HG02571 (cell line): ENCODE measurements around the gene SAT2.
A peak's percentile ranks its signal among the peaks of the same experiment; 100 is the strongest.
"Not testable (repeated sequence)": the region's sequence is repeated elsewhere in the genome, so short reads cannot be mapped to it uniquely, and the experiment has no call there.

Experiments
- ATAC-seq: cut with Tn5 transposase; IDR thresholded peaks from one replicate; pipeline ENCODE4 v1.9.1; 2021; ENCODE audit warnings: mild to moderate bottlenecking, moderate library complexity; ENCODE audit not compliant: unreplicated experiment

SAT2 gene

DNA sequence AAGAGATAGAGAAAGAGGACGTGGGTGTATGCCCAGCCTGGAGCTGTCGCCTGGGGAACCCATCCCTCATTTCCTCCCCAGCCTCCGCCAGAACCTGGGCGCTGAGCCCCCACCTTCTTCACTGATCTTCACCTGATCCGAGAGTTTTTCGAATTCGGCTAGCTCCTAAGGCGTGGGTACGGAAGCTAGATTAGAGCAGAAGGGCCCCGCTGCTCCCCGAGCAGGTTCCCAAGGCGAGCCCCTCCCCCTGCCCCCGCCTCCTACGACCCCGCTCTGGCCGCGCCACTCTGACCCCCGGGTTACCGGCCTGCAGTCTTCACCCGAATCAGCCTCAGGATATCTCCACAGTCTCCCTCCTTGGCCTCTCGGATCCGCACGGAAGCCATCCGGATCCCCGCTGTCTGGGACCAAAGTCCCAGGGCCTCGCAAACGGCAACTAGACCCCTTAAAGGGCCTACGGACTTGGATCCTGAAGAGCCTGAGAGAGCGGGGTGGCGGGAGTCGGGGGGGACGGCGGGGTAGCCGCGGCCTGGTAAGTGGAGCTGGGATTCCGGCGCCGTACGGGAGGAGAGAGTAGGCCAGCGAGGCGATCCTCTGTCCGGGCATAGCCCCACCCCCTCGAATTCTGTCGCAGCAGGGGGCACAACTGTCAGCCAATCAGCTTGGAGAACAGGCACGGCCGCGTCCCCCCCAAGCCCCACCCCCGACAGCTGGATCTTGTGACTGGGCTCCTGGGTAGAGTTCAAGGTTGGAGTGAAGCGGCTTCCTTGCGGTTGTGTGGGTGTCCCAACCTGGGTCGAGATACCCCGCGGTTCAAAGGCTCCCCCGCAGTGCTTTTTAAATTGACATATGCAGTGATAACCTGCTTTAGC, at the start of gene SAT2:
Gene SAT2 (minus strand): TSS at position 572 of the 872 bp plus-strand sequence. CDS start 186 bp downstream, at position 386.
- ATAC-seq = peak; percentile 88

DNA sequence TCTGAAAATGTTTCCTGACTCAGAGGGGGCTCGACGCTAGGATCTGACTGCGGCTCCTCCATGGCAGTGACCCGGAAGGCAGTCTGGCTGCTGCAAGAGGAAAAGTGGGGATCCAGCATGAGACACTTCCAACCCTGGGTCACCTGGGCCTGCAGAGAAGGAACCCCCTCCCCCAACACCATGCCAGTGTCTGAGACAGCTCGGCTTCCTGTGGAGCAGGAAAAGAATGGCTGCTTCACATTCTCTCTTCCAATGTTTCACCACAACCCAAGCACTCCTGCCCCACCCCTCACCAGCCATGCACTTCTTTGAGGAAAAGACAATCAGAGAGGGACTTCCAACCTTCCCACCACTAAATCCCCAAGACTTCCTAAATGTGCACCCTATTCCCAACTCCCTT, 48.9 kb upstream of the SAT2 start:
- ATAC-seq = no peak

DNA sequence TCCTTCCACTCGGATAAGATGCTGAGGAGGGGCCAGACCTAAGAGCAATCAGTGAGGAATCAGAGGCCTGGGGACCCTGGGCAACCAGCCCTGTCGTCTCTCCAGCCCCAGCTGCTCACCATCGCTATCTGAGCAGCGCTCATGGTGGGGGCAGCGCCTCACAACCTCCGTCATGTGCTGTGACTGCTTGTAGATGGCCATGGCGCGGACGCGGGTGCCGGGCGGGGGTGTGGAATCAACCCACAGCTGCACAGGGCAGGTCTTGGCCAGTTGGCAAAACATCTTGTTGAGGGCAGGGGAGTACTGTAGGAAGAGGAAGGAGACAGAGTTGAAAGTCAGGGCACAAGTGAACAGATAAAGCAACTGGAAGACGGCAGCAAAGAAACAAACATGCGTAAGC, 47.3 kb upstream of the SAT2 start:
- no peak for ATAC-seq

DNA sequence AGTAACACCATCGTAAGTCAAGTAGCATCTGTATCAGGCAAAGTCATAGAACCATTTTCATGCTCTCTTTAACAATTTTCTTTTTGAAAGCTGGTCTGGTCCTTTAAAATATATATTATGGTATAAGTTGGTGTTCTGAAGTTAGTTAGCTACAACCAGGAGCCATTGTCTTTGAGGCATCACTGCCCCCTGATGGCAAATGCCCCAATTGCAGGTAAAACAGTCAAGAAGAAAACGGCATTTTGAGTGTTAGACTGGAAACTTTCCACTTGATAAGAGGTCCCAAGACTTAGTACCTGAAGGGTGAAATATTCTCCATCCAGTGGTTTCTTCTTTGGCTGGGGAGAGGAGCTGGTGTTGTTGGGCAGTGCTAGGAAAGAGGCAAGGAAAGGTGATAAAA, 45.6 kb upstream of the SAT2 start:
- ATAC-seq = no peak

DNA sequence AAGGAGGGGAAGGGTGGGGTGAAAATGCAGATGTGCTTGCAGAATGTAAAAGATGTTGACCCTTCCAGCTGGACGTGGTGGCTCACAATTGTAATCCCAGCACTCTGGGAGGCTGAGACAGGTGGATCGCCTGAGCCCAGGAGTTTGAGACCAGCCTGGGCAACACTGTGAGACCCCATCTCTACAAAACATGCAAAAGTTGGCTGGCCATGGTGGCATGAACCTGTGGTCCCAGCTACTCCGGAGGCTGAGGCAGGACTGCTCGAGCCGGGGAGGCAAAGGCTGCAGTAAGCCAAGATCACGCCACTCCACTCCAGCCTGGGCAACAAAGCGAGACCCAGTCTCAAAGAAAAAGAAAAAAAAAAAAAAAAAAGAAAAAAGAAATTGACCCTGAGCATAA, 40.9 kb upstream of the SAT2 start:
- no peak for ATAC-seq

DNA sequence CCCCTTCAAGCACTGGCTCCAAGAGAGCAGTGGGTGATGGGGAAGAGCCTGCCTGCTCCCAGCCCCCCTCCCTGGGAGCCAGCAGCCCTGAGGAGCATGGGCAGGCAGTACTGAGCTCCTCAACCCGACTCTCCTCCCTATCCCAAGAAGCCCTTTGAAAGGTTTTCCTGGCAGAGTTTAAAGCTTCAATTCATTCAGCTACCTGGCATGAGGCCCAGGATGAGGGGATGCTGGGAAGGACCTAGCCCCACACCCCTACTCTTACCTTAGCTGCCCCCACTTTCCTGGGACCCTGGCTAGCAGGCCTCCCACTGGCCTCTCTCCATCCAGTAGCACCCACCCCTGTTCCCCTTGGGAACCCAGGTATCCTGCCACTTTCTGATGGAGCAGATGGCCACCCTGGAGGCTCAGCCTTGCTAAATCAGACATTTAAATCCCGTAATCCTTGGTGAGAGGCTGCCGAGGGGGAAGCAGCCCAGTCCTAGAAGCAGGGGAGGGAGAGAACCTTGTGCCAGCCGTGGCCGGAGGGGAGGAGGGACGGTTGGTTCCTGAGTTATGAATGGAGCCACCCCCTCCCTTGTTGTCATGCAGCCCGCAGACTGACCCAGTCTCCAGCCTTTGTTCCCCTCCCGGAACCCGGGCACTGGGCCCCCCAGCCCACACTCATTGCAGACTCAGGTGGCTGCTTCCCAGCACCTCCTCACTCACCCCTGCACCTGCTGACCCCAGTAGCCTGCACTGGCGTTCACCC, 40.2 kb upstream of the SAT2 start:
- no peak for ATAC-seq

DNA sequence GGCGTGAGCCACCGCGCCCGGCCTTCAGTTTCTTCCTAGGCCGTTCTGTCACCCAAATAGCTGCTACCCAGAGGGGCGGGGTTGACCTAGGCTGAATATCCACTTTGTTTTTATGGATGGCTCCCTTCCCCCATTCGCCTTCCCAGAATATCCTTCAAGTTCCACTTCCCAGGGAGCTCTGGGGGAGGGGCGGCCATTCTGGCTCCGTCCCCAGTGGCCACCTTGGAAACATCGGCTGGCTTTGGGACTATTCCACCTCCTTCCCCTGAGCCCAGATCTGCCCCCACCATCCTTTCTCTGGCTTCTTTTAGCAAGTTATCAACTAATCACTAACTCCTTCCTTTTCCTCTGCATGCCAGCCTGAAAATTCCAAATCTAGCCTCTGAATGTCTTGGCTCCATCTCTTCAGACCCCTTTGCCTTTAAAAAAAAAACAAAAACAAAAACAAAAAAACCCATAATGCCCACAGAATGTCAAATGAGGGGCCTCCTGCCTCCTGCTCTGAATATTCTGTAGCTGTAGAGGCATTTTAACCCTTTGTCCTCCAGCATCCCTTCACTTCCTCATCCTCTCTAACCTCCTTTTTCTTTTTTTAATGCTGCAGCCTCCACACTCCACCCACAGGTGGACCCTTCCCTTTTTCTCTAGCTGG, 29.5 kb upstream of the SAT2 start:
- no peak for ATAC-seq

DNA sequence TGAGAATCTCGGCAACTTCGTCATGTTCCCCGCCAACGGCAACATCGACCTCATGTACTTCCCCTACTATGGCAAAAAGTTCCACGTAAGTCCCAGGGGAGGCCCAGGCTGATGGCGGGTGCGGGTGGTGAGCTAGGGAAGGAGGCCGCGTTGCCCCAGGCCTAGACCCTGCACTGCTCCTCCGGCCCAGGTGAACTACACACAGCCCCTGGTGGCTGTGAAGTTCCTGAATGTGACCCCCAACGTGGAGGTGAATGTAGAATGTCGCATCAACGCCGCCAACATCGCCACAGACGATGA, 27.9 kb upstream of the SAT2 start:
- ATAC-seq = no peak

DNA sequence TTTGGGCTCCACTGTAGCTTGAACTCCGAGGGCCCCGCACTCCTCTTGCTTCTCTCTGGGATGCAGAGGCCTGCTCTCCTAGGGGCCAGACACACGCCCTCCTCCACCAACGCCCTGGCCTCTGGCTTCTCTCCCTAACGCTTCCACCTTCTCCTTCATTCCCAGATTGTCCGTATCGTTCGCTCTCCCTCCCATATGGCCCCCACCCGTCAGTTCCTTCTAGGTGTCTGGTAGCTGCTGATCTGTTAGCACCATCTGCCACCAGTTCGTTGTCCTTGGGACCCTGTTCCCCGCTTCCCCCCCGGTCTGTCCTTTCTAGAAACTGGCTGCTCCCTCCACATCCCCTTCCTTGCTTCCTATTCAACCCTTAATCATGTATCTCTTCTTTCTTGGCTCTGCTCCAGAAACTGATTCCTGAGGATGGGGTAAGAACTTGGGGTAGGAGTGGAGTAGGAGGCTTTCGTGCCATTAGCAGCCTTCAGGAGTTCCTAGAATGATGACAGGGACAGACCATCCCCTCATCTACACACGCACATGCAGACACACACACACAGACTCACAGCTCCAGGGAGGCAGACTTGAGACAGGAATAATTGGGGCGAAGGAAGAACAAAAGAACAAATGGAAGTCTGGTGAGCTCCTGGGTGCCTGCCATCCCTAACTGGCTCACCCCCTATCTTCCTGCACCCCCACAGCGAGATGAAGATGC, 27.4 kb upstream of the SAT2 start:
- no peak for ATAC-seq

DNA sequence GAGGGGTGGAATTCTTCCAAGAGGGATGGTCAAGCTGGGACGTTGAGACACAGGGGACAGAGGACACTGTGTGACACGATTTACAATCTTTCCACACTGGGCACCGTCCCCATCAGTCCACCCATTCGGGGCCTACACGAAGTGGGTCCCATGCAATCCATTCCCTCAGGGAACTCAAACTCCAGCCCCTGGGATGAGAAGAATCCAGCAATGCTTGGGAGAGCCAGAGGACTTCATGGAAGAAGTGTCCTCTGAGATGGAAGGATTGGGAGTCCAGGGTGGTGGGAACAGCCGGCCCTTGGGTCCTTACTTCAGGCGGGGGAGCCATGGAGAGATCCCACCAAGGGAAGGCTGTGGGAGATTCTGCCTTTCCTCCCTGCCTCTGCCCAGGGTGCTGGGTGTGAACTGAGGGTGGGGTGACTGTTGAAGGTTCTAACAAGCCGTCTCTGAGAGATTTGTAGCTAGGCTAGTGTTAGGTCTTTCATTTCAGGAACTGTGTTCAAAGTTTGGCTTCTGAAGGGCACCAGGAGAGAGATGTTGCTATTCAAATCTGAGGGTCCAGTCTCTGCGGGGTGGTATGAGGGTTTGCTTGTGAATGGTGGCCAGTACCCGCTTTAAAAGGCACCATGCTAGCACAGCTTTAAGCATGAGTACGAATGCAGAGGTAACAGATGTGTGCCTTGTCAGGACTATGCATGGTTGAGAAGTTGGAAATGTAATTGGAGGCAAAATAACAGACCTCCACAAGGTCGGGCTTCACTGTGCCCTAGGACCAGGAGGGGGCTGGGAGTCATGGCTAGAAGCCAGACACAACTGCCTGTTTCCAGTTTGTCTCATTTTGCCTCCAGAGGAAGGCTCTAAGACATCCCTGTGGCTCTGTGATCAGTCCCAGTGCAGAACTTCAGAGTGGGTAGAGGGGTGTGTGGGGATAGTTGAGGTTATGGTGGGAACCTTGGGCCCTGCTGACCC, 25.1 kb upstream of the SAT2 start:
- no peak for ATAC-seq

DNA sequence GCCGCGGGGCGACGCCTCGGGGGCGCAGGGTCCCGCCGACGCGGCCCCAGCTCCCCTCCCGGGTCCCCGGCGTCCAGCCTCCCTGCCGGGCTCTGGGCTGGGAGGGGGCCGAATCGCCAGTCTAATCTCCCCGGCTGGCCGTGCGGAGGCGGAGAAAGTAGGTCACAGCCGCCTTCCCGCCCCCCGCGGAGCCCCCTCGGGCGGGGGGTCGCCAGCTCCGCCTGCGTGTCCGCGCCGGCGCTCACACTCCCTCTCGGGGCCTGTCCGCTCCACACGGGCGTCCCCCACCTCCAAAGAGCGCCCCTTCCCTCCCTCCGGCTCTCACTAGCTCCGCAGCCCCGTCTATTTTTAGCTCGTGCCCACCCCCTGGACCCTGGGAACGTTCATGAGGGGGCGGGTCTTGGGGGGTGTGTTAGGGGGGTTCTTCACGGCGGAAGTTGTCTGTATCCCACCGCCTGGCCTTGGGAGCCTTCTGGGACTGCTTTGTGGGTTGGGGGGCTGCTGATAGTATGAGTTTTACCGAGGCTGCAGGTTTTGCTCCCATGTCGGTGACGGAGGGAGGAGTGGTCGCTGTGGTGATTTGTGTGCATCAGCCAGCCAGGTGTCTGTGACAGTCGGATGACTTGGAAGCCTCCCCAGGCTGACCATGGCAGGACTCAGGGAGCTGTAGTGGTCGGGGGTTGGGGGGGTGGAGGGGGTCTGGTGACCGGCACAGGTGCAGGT, 24.2 kb upstream of the SAT2 start:
- ATAC-seq = no peak

DNA sequence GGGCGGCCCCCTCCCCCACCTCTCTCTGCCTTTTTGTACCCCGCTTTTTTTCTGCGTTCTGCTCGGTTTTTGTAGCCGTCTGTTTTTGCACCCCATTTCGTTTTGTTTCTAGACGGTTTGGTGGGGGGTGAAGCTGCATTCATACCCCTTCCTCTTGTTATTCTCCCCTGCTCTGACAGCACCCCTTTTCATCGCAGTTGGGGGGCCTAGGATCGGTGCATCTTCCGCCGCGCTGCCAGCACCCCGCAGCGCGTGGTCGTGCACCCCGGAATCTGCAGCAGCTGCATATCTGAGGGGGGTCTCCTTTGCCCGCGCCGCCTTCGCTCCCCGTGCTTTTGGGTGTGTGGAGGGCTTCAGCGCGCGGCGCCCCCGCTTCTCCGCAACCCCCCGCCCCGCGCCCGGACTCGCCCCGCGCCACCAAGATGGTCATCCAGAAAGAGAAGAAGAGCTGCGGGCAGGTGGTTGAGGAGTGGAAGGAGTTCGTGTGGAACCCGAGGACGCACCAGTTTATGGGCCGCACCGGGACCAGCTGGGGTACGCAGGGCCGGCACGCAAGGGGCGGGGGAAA, 23.6 kb upstream of the SAT2 start:
- ATAC-seq = no peak

DNA sequence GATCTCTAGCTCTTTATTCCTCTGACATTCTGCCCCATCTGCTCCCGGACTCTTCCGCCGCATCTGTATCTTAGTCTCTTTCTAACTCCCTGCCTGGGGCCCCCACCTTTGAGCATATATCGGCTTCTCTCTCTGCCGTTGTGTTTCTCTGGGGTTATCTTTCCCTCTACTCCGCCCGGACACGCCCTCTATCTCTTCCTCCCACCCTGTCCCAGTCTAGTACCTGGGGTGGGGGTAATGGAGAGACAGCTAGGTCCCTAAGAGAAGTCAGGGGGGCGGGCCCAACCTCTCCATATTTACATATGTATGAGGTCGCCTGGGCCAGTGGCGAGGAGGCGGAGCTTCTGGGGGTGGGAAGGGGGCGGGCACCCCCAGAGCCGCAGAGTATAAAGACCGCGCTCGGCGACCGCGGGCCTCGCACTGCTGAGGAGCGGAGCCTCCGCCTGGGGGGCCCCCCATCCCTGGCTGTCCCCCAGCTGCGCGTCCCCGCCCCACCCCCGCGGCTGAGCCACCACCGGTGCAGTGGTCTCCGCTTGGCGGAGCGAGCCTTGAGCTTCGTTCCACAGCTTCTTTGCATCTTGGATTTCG, 23.0 kb upstream of the SAT2 start, which contains the start of gene ATP1B2:
Gene ATP1B2 (plus strand): TSS at position 418 of the 588 bp plus-strand sequence. CDS start 593 bp downstream, outside the sequence.
- peak; percentile 55 for ATAC-seq

DNA sequence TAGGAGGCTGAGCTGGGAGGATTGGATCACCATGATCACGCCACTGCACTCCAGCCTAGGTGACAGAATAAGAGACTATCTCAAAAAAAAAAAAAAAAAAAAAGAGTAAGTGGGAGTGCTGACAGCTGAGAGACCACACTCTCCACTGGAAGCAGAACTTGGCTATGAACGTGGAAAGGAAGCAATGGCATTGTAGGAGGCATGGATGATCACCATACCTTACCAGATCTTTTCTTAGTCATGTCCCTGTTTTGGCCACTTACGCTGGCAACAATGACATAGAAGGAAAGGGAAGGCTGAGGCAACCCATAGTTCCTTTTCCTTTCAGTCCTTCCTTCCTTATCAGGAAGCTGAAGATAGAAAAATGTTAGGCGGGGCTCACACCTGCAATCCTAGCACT, 19.4 kb upstream of the SAT2 start:
- ATAC-seq = no peak

DNA sequence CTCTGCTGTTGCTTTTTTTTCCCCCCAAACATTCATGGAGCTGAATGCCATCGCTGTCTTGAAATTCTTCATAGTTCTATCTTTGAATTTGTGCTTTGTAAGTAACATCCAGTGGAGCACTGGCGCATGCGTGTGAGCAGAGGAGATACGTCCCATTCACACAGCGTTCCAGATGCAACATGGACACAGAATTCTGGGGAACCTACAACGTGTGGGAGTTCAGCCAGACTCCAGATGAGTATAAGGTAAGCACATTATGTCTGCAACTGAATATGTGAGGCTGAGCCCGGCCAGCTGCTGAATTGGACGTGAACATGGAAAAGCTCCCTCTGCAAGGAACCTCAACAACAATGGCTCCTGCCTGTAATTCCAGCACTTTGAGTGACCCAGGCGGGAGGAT, 18.8 kb upstream of the SAT2 start:
- ATAC-seq = no peak

DNA sequence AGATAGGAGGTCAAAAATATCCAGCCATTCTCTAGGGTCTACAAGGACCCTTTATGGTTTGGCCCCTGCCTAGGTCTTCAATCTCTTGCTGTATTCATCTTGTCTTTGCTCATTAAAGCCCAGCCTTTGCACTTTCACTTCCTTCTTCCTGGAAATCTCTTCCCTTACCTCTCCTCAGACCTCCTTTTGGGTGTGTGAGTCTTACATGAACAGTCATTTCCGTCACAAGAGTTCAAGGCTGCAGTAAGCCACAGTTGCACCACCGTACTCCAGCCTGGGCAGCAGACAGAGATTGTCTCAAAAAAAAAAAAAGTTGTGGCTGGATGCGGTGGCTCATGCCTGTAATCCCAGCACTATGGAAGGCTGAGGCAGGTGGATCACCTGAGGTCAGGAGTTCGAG, 17.2 kb upstream of the SAT2 start:
- ATAC-seq = no peak

DNA sequence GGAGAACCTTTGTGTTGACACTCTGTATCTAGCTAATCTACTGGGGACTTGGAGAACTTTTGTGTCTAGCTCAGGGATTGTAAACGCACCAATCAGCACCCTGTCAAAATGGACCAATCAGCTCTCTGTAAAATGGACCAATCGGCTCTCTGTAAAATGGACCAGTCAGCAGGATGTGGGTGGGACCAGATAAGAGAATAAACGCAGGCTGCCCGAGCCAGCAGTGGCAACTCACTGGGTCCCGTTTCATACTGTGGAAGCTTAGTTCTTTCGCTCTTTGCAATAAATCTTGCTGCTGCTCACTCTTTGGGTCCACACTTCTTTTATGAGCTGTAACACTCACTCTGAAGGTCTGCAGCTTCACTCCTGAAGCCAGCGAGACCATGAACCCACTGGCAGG, 14.0 kb upstream of the SAT2 start:
- not testable (repeated sequence) for ATAC-seq

DNA sequence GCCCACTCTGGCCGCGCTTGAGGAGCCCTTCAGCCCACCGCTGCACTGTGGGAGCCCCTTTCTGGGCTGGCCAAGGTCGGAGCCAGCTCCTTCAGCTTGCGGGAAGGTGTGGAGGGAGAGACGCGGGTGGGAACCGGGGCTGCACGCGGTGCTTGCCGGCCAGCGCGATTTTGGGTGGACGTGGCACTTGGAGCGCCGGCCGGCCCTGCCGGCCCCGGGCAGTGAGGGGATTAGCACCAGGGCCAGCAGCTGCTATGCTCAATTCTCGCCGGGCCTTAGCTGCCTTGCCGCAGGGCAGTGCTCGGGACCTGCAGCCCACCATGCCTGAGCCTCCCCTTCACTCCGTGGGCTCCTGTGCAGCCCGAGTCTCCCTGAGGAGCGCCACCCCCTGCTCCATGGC, 13.2 kb upstream of the SAT2 start:
- no peak for ATAC-seq

DNA sequence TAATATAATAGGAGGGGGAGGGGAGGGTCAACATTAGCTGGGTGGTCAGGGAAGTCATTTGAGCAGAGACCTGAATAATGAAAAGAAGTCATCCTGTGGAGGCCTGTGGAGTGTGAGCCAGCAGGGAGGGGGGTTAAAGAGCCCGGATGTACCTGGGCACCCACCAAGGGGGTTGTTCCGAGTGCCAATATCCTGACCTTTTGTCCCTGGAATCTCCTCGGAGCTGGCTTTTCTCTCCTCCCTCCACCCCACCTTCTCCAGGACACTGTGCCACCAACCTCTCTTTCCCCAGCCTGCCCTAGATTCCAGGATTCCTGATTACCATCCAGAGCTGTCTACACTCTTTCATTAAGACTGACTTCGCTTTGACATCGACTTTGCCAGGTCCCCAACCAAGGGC, 8.5 kb upstream of the SAT2 start:
- no peak for ATAC-seq
